Measurements from ENCODE around the gene MTF2.

DNA sequence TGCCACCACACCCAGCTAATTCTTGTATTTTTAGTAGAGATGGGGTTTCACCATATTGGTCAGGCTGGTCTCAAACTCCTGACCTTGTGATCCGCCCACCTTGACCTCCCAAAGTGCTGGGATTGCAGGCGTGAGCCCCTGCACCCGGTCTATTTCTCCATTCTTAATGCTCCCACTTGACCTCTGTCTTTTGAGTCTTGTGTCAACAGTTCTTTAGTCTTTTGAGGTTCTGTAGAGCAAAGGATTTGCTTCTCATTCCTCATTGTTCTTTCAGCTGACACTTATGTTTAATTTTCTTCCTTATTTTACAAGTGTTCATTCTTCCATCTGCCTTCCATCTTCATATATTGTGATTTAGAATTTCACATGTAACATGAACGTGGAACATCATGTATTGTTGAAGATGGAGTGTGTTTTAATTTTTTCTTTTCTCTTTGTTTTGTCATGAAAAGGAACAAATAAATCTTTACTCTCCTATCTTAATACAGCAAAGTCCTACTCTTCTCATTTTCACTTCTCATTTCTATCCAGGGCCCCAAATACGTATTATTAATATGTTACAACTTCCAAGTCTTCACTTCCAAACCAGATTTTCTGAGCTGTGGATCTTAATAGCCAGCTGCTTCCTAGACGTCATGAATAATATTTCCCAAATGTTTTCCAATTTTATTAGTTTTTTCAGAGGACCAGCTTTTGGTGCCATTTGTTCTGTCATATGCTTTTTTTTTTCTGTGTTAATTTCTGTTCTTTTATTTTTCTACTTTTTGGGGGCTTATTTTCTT lies 16.9 kb downstream of the MTF2 start:
- no peak for TF ChIP-seq POLR2A (IDR thresholded peaks at IDR 0.05)
- TF ChIP-seq, protein P1, sequence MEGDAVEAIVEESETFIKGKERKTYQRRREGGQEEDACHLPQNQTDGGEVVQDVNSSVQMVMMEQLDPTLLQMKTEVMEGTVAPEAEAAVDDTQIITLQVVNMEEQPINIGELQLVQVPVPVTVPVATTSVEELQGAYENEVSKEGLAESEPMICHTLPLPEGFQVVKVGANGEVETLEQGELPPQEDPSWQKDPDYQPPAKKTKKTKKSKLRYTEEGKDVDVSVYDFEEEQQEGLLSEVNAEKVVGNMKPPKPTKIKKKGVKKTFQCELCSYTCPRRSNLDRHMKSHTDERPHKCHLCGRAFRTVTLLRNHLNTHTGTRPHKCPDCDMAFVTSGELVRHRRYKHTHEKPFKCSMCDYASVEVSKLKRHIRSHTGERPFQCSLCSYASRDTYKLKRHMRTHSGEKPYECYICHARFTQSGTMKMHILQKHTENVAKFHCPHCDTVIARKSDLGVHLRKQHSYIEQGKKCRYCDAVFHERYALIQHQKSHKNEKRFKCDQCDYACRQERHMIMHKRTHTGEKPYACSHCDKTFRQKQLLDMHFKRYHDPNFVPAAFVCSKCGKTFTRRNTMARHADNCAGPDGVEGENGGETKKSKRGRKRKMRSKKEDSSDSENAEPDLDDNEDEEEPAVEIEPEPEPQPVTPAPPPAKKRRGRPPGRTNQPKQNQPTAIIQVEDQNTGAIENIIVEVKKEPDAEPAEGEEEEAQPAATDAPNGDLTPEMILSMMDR (IDR thresholded peaks at IDR 0.05): no peak

All from uterus (tissue), 2 donors.